Measurements from ENCODE around the gene C1orf167.

The C1orf167 gene

GRCh38 chr1:11761988-11762406 is at the start of gene C1orf167:
TSS of gene C1orf167 (plus strand) at chr1:11762193. CDS start at chr1:11764401, 2,208 bp downstream.
- no peak for DNase-seq

- no peak for DNase-seq
Observed at GRCh38 chr1:11712285-11712684, 49.7 kb upstream of the C1orf167 start.

GRCh38 chr1:11713095-11713494 is 48.9 kb upstream of the C1orf167 start:
- DNase-seq = no peak

GRCh38 chr1:11714831-11715575 is 47.0 kb upstream of the C1orf167 start:
- DNase-seq = peak; percentile 52

- peak; percentile 85 for DNase-seq
Observed at GRCh38 chr1:11719313-11720032, 42.5 kb upstream of the C1orf167 start.

GRCh38 chr1:11720033-11720376 is 42.0 kb upstream of the C1orf167 start:
- no peak for DNase-seq

GRCh38 chr1:11720525-11720924 is 41.5 kb upstream of the C1orf167 start:
- no peak for DNase-seq

GRCh38 chr1:11721311-11721710 is 40.7 kb upstream of the C1orf167 start:
- DNase-seq = no peak

GRCh38 chr1:11722538-11722937 is 39.5 kb upstream of the C1orf167 start:
- DNase-seq = no peak

GRCh38 chr1:11725616-11726015 is 36.4 kb upstream of the C1orf167 start:
- DNase-seq = no peak

GRCh38 chr1:11727119-11727518 is 34.9 kb upstream of the C1orf167 start:
- DNase-seq = no peak

- no peak for DNase-seq
Observed at GRCh38 chr1:11728126-11728806, 33.7 kb upstream of the C1orf167 start.

- no peak for DNase-seq
Observed at GRCh38 chr1:11729155-11729497, 32.9 kb upstream of the C1orf167 start.

GRCh38 chr1:11729498-11730428 is 32.2 kb upstream of the C1orf167 start:
- DNase-seq = no peak

- no peak for DNase-seq
Observed at GRCh38 chr1:11730429-11730891, 31.5 kb upstream of the C1orf167 start.

GRCh38 chr1:11731691-11732283 is 30.2 kb upstream of the C1orf167 start:
- peak; percentile 70 for DNase-seq

GRCh38 chr1:11733306-11733705 is 28.7 kb upstream of the C1orf167 start:
- no peak for DNase-seq

GRCh38 chr1:11735531-11735853 is 26.5 kb upstream of the C1orf167 start:
- DNase-seq = no peak

- peak; percentile 92 for DNase-seq
Observed at GRCh38 chr1:11735854-11736745, 25.9 kb upstream of the C1orf167 start, which contains the start of gene AGTRAP. TSS of gene AGTRAP (plus strand) at chr1:11736136. CDS start at chr1:11736209, 73 bp downstream.

- DNase-seq = peak; percentile 44
Observed at GRCh38 chr1:11736746-11737639, 25.0 kb upstream of the C1orf167 start.

All from retina (tissue), 1 donor.